GM23338 (cell line): ENCODE measurements around the gene GARIN3.

Experiments
- EZH2 ChIP-seq: fragments of 200-600 bp; sonication (generic); IDR thresholded peaks from one replicate; pipeline ENCODE4 v1.8.0; 2017; ENCODE audit warnings: antibody characterized with exemption, mild to moderate bottlenecking, low read depth; ENCODE audit not compliant: unreplicated experiment
- EZH2phosphoT487 ChIP-seq: fragments of 200-600 bp; sonication (generic); IDR thresholded peaks from one replicate; pipeline ENCODE4 v1.8.1; 2018; ENCODE audit warnings: antibody characterized with exemption; ENCODE audit not compliant: unreplicated experiment
- POLR2AphosphoS5 ChIP-seq: IDR thresholded peaks from 2 replicates; pipeline ENCODE4 v1.6.1; 2016; ENCODE audit warnings: antibody characterized with exemption, low read depth
- TF ChIP-seq, protein P1 (sequence below), 2 experiments: fragments of 200-600 bp in 1 of 2; sonication (generic) in 1 of 2; conservative IDR thresholded peaks; 2 replicates each; pipeline versions ENCODE4 v1.5.1 to v1.6.1; 2016 to 2017; ENCODE audit warnings: antibody characterized with exemption in 2 of 2, low read depth in 2 of 2, mild to moderate bottlenecking in 2 of 2, moderate library complexity in 1 of 2
- TF ChIP-seq, protein P2 (sequence below): IDR thresholded peaks from one replicate; pipeline ENCODE4 v1.6.1; 2018; ENCODE audit warnings: antibody characterized with exemption; ENCODE audit not compliant: unreplicated experiment

DNA sequence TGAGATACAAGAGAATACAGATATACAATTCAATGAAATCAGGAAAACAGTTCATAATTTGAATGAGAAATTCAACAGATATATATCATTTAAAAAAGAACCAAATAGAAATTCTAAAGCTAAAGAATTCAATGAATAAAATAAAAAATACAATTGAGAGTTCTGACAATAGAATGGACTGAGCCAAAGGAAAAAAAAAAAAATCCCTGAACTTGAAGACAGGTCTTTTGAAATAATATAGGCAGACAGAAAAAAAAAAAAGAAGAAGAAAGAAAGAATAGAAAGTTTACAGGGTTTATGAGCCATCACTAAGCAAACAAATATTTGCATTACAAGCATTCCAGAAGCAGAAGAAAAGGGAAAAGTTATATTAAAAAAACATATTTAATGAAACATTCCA lies 44.4 kb downstream of the GARIN3 start:
- TF ChIP-seq, protein P1, sequence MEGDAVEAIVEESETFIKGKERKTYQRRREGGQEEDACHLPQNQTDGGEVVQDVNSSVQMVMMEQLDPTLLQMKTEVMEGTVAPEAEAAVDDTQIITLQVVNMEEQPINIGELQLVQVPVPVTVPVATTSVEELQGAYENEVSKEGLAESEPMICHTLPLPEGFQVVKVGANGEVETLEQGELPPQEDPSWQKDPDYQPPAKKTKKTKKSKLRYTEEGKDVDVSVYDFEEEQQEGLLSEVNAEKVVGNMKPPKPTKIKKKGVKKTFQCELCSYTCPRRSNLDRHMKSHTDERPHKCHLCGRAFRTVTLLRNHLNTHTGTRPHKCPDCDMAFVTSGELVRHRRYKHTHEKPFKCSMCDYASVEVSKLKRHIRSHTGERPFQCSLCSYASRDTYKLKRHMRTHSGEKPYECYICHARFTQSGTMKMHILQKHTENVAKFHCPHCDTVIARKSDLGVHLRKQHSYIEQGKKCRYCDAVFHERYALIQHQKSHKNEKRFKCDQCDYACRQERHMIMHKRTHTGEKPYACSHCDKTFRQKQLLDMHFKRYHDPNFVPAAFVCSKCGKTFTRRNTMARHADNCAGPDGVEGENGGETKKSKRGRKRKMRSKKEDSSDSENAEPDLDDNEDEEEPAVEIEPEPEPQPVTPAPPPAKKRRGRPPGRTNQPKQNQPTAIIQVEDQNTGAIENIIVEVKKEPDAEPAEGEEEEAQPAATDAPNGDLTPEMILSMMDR (conservative IDR thresholded peaks at IDR 0.05; ENCODE audit: low read depth in 2 of 2), result no peak
- TF ChIP-seq POLR2AphosphoS5 (no peak), EZH2 (no peak), EZH2phosphoT487 (no peak)
- TF ChIP-seq, protein P2, sequence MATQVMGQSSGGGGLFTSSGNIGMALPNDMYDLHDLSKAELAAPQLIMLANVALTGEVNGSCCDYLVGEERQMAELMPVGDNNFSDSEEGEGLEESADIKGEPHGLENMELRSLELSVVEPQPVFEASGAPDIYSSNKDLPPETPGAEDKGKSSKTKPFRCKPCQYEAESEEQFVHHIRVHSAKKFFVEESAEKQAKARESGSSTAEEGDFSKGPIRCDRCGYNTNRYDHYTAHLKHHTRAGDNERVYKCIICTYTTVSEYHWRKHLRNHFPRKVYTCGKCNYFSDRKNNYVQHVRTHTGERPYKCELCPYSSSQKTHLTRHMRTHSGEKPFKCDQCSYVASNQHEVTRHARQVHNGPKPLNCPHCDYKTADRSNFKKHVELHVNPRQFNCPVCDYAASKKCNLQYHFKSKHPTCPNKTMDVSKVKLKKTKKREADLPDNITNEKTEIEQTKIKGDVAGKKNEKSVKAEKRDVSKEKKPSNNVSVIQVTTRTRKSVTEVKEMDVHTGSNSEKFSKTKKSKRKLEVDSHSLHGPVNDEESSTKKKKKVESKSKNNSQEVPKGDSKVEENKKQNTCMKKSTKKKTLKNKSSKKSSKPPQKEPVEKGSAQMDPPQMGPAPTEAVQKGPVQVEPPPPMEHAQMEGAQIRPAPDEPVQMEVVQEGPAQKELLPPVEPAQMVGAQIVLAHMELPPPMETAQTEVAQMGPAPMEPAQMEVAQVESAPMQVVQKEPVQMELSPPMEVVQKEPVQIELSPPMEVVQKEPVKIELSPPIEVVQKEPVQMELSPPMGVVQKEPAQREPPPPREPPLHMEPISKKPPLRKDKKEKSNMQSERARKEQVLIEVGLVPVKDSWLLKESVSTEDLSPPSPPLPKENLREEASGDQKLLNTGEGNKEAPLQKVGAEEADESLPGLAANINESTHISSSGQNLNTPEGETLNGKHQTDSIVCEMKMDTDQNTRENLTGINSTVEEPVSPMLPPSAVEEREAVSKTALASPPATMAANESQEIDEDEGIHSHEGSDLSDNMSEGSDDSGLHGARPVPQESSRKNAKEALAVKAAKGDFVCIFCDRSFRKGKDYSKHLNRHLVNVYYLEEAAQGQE, result no peak
